HG02763 (cell line): ENCODE measurements around the gene MEGF9.
A peak's percentile ranks its signal among the peaks of the same experiment; 100 is the strongest.

Experiments
- ATAC-seq: cut with Tn5 transposase; IDR thresholded peaks from one replicate; pipeline ENCODE4 v1.9.1; 2021; ENCODE audit warnings: mild to moderate bottlenecking, moderate library complexity; ENCODE audit not compliant: unreplicated experiment

MEGF9 gene

DNA sequence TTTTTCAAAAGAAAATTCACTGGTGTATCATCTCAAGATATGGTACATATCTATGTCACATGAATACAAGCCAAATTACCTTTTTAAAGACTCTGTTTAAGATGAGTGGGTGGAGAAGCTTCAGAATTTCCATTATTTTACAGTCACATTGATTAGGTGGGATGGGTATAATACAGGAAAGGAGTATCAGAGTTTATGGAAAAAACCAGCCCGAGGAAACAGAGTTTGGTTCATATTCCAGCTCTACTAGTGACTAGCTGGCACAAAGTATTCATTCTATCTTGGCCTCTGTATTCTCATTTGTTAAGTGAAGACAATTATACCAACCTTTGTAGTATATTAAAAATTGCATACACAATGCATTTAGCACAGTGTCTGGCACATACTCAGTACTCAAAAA lies 87.8 kb downstream of the MEGF9 start:
- ATAC-seq, result no peak

DNA sequence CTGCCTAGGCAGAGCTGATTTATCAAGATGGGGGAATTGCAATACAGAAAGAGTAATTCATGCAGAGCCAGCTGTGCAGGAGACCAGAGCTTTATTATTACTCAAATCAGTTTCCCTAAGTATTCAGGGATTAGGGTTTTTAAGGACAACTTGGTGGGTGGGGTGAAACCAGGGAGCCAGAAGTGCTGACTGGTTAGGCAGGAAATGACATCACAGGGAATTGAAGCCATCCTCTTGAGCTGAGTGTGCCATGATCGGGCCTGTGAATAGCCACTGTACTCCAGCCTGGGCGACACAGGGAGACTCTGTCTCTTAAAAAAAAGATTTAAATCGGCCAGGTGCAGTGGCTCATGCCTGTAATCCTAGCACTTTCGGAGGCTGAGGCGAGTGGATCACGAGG lies 89.0 kb downstream of the MEGF9 start:
- no peak for ATAC-seq

DNA sequence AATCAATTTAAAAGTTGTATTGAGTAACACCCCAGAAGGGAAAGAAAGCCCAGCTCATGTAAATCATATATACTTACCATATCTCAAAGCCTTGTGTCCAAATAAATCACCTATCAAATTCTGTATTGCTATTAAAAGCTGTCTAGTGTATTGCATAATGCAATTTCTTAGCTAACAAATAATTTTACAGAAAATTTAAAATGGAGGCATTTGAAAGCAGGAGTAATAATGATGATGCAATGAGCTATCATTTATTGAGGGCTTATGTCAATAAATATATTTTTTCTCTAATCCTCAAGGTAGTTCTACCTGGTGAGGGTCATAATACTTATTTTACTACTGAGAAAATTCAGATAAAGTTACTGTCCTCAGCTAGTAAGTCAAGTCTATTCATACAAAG lies 91.5 kb downstream of the MEGF9 start:
- ATAC-seq, result no peak

DNA sequence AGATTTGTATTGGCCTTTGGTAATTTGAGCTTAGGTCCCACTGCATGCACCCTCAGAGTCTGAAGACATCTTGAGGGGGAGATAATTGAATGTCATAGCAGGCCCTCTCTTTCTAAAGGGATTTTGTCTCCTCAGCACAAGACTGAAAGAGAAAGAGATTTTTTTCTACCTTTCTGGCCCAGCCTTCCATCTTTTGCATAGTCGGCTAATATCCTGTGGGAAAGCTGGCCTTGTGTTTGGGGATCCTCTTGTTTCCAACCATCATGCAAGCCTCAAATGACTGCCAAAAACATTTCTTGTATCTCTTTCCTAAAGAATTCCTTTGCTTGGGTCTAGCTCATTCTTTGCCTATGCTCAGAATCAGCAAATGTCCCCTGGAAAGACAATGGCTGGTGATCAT lies 92.3 kb downstream of the MEGF9 start:
- no peak for ATAC-seq

DNA sequence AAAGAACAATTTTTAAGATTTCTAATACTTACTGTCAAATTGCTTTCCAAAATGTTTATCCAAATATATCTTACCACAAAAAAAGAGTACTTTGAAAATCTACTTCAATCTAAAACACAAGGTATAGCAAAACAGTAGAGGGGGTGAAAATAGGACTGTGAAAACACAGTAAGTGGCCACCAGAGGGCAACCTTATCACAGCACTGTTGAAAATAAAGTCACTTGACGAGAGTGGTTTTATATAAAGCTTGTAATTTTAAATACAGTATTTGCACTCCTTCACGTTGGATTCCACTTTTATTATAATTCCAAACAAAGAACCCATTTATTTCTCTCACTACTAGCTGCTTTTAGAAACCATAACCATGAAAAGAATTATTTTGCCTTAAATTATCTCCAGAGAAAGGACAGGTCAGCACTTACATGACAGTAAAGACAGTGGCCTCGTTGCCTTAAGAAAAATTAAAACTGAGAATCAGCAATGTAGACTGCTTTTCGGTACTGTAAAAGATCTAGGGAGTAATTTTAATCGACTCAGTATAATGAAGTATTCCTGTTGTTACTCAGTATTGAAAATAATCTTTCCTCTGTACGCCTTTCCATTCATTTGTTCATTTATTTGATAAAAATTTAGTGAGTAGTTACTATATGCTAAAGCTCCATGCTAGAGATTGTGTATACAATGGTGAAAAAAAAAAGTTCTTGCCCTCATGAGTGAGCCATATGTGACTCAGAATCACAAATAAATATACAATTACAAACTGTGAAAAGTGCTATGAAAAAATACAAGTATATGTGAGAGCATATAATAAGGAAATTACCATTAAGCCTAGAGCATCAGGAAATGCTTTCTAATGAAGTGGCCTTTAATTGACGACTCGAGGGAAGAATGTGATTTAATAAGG lies 94.3 kb downstream of the MEGF9 start:
- ATAC-seq, result no peak

DNA sequence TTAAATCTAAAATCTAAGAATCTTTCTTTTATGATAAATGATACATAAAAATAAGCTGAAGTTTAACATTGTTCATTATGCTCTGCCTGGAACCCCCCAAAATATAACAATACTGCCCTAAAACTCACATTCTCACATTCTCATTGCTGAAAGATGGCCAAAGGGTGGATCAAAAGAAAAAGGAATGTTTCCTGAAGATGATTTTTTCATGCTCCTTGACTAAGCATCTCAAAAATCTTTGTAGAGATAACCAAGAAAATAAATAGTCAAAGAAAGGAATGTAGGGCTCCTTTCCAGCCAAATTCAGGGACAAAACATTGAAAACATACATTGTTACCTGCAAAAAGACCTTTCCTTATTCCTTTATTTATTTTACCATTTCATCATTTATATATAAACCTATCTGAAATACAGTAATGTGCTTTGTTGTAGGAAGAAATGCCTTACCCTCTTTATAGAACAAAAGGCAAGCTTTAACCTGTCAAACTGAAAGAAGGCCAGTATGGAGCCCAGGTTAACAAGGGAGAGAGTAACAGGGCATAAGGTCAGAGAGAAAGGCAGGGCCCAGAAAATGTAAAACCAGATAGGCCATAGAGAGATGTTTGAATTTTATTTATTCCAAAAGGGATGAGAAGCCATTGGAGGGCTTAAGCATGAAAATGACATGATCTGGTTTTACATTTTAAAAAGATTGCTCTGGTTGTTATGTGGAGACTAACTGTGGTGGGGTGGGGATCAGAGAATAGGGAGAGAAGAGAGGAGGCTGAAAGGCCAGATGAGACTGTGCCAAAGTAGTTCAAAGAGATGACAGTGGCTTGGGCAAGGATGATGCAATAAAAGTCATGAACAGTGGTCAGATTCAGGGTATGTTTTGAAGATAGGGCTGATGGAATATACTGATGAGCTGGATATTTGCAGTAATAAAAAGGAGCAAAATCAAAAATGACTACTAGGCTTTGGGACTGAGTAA lies 97.0 kb downstream of the MEGF9 start:
- ATAC-seq, result no peak

DNA sequence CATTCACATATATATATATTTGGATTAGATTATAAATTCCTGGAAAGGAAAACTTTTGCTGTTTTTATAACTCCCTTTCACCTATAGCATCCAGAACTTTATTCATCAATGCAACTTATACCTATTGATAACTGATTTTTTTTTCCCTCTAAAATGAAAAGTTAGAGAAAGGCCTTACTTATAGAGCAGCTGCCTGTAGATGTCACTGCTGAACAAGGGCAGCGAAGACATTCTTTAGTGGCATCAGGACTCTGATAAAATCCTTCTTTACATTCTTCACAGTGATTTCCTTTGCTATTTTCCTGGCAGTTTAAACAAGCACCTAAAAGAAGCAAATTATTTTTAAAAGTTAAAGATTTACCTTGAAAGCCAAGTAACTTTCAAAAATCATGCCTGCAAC lies 102.1 kb downstream of the MEGF9 start:
- ATAC-seq, result no peak

DNA sequence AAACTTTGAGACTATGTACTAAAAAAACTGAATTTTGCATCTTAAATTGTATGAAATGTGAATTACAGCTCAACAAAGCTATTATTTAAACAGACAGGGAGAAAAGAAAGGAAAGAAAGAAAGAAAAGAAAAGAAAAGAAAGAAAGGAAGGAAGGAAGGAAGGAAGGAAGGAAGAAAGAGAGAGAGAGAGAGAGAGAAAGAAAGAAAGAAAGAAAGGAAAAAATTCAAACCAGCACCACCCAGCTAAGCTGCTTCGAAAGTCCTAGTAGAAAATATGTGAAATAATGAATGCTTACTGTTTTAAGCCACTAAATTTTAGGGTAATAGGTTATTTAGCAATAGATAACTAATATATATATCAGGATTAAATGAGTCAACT lies 102.6 kb downstream of the MEGF9 start:
- ATAC-seq, result no peak

DNA sequence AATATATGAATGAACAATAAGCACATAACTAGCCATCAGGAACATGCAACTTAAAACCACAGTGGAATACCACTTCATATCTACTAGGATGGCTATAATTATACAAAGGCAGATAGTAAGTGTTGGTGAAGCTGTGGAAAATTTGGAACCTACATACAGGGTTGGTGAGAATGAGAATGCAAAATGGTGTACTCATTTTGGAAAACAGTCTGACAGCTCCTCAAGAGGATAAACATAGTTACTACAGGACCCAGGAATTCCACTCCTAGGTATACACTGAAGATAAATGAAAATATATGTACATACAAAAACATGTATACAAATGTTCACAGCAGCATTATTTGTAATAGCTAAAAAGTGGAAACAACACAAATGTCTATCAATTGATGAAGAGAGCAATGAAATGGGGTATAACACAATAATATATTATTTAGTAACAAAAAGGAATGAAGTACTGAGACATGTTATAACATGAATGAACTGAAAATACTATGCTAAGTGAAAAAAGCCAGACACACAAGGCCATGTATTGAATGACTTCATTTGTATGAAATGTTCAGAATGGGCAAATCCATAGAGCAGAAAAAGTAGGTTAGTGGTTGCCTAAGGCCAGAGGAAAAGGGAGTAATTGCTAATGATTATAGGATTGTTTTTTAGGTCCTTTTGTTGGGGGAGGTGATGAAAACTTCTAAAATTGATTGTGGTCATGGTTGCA lies 103.1 kb downstream of the MEGF9 start:
- ATAC-seq, result no peak

DNA sequence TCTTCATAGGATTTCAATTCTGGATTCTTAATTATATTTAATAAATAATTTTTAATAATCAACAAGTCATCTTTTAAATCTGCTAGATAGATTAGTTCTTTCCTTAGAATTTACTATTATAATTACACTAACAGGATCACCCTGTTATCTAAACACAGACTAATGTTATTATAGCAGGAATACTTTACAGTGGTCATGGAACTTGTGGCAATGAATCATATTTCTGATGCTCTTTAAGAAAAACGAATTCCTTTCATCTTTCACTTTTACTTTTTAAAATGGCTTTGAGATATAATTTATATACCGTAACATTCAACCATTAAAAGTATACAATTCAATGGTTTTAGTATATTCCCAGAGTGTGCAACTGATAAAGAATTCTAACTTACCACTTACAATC lies 104.6 kb downstream of the MEGF9 start:
- no peak for ATAC-seq

DNA sequence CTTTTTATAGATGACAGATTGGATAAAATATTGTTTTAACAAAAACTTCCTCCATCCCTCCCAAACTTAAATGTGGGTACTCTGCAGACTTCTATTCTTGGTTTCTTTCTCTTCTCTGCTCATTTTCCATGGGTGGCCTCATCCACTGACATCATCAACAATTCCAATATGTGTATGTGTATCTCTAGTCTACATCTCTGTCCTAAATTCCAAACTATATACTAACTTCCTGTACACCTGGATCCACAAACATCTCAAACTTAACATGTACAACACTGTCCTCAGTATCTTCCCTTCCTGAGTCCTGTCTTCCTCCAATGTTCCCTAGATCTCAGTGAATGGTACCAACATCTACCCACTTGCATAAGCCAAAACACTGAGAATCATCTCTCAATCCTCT lies 105.8 kb downstream of the MEGF9 start:
- no peak for ATAC-seq

DNA sequence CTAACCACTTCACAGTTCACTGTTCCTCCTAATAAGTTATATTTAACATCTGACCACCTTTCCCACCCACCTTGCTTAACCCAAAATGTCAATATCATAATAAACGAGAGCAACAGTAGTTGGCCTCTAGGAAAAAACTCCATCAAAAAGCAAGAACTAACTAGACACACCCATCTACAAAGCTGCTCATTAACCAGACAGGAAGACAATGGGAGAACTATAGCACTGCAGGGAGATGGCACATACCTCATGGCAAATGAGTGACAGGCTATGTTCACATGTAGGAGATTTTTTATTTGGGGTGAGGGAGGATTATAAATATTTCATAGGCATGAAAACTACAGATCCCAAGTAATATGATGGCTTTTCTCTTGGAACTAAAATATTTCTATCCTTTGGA lies 110.7 kb downstream of the MEGF9 start:
- ATAC-seq, result no peak

DNA sequence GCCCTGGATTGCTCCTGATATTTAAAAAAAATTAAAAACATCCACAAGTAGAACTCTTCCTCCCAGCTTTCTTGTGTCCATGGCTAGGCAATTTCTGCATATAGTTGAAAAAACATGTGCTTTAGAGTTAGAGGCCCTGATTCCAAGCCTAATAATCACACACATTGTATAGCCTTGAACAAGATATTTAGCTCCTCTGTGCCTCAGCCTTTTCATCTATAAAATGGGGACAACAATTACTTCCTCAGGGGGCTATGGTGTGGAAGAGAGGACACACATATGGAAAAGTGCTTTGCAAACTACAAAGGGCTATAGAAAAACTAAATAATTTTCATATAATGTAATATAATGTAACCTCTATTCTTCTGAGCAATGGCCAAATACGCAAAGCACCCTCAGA lies 111.3 kb downstream of the MEGF9 start:
- ATAC-seq, result no peak

DNA sequence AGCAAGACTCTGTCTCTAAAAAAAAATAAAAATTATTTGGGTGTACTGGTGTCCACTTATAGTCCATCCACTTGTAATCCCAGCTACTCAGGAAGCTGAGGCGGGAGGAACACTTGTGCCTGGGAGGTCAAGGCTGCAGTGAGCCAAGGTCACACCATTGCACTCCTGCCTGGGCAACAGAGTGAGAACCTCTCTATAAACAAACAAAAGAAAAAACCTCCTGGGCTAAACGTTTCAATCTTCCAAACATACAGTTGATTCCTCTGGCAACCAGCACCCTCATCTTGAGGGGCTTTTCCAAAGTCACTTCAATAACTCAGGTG lies 120.4 kb downstream of the MEGF9 start:
- ATAC-seq, result no peak

DNA sequence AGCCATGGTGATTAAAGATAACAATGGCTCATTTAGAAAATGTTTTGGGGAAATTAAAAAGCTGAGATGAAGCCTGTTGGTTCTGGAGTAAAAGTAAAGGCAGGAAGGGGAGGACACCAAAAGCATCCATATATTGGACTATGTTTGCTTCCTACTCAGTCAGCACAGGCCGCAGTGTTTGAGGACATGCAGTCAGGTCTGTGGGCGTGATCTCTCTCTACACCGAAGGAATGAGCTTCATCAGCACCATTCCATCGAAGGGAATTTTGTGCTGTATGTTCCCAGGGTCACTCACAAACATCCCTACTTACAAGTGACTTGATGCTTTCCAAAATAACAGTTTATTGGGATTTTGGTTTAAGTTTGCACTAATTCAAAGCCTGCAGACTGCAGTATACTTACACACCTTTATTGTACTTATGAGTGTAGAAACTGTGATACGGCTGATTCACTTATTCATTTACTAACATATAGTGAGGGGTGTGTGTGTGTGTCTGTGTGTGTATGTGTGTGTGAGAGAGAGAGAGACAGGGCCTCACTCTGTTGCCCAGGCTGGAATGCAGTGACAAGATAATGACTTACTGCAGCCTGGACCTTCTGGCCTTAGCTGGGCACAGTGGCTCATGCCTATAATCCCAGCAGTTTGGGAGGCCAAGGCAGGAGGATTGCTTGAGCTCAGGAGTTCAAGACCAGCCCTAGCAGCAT lies 120.9 kb downstream of the MEGF9 start:
- ATAC-seq, result no peak

DNA sequence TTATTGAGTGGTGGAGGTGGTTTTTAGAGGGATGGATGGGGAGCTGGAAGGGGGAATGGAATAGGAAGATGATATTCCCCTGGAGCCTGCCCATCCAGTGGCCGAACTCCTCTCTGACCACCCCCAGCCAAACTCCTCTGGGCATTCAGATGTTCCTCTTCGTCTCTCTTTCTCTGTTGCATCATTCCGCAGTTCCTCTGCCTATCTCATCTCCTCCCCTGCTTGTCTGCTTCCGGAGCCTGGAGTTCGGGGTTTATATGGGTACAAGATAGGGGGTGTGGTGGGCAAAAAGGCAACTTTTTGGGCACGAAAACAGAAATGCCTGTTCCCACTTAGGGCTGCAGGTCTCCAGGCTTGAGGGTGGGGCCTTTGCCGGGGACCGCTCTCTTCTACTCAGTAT lies 122.1 kb downstream of the MEGF9 start:
- ATAC-seq, result no peak

DNA sequence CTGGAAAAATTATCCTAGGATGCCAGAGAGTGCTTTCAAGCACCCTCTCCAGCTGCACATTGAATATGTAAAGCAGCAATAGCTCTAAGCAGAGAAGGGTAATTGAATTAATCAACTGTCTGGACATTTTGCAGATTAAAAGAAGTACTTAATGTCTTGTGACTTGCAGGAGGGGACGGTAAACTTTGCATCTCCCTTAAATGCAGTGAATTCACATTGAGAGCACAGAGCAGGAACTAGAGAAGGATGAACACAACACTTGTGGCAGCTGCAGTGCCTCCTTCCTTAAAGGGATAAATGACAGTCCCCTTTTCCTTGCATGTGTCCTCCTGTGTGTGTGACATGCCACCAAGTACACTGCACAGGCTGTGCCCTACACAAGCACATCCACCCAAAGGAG lies 126.9 kb downstream of the MEGF9 start:
- no peak for ATAC-seq

DNA sequence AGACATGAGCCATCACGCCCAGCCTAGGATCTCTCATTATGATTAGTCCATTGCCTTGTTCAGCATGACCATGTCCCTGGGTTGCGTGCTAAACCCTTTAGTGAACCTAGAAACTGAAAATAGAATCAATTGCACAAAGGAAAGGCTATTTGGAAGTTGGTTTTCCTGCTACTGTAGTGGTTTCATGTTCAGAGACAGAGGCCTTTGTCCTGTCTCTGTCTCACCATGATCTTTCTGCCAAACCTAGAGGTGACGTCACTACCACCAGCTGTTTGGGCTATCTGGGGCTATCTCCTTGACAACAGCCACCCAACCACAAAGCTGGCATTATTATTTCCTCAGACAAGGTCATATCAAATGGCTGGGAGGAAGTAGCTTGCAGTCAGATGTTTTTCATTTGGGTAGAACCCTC lies 130.3 kb downstream of the MEGF9 start:
- ATAC-seq, result no peak

DNA sequence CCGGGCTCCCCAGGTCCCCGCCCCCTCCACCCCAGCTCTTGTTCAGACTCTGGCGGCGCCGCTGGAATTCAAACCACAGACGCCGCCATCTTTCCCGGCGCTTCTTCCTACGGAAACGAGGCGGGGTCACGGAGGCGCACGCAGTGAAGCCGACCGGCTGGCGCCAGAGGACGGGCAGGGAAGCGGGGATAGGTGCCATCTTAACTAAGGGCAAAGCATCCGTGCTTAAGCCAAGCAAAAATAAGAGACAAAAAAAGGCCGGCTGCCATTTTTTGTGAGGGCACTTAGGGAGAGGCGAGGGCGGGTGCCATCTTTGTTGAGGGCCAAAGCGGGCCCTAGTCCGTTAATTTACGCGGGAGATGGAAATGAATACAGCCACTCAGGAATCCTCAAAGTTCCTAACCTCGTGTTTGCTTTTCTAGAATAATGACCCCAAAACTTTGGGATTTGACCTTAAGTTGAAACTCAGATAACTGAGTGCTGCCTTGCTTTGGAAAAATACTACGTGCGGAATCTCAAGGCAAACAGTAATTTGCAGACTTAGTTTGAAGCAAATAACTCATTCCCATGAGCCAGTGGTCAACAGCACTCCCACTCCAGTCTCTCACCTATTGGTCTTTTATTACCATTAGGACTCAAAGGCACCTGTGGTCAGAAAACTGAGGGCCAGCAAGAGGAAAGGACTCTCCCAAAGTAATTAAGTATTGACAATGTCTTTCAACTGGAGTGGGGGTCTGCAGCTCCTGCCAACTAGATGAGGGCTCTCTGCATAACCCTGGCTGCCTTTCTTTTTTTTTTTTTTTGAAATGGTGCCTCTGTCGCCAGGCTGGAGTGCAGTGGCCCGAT lies 134.0 kb downstream of the MEGF9 start, which contains the start of gene CDK5RAP2:
CDK5RAP2 (minus strand) TSS at position 117 of the 846 bp plus-strand sequence. CDS start 189 bp downstream, outside the sequence.
- ATAC-seq, result peak; percentile 93
